OCI-LY7 (cell line): Measurements from ENCODE around the gene IQCE. TPM values are rescaled to one million over a fixed set of nuclear protein-coding genes. Genes with fewer than 3 reads are reported as not detected.

Source experiments
- BruUV-seq: library from RNA; stranded (reverse); fragments of 400-500 nt; replicated peaks from 2 replicates; lab custom pipeline; 2021; lab: Mats Ljungman, UMichigan
- CTCF ChIA-PET: fragments of 300-600 bp; sonication (Branson Sonifier 250); formaldehyde crosslinking; loops from one replicate; lab custom pipeline; 2022; ENCODE audit warnings: antibody characterized with exemption; ENCODE audit not compliant: unreplicated experiment; lab: Charles Lee
- POLR2A ChIA-PET: fragments of 300-600 bp; sonication (Branson Sonifier 250); formaldehyde crosslinking; loops from one replicate; lab custom pipeline; 2022; ENCODE audit warnings: antibody characterized with exemption; lab: Charles Lee
- DNase-seq: peaks from one replicate; pipeline ENCODE4 v3.0.0-alpha.2; 2015; ENCODE audit warnings: low spot score
- H2AFZ ChIP-seq: fragments of 200-600 bp; sonication (generic), shearing (Covaris generic); 2 replicates; pipeline ENCODE4 v1.6.1; 2014; ENCODE audit warnings: mild to moderate bottlenecking, antibody characterized with exemption, low read length, moderate library complexity
- H3K27ac ChIP-seq: fragments of 200-600 bp; sonication (generic); 2 replicates; pipeline ENCODE4 v1.5.1; 2014; ENCODE audit warnings: mixed run types, low read depth, mild to moderate bottlenecking, moderate library complexity, low read length, inconsistent platforms; ENCODE audit not compliant: poor library complexity, severe bottlenecking
- H3K36me3 ChIP-seq: fragments of 200-600 bp; sonication (generic); 2 replicates; pipeline ENCODE4 v1.6.1; 2014; ENCODE audit warnings: mild to moderate bottlenecking, antibody characterized with exemption, low read length, moderate library complexity, mixed read lengths; ENCODE audit not compliant: insufficient read depth
- H3K4me1 ChIP-seq: fragments of 200-600 bp; sonication (generic); 2 replicates; pipeline ENCODE4 v1.5.1; 2014; ENCODE audit warnings: mild to moderate bottlenecking, low read length; ENCODE audit not compliant: insufficient read depth, poor library complexity, severe bottlenecking
- H3K4me2 ChIP-seq: fragments of 200-600 bp; sonication (generic); 2 replicates; pipeline ENCODE4 v1.6.1; 2014; ENCODE audit warnings: mild to moderate bottlenecking, low read length
- H3K4me3 ChIP-seq: fragments of 200-600 bp; sonication (generic); 2 replicates; pipeline ENCODE4 v1.5.1; 2014; ENCODE audit warnings: mild to moderate bottlenecking, low read depth, low read length; ENCODE audit not compliant: poor library complexity, severe bottlenecking
- H3K79me2 ChIP-seq: fragments of 200-600 bp; sonication (generic); 2 replicates; pipeline ENCODE4 v1.6.1; 2016; ENCODE audit warnings: low read depth, mild to moderate bottlenecking, low read length, moderate library complexity, mixed read lengths; ENCODE audit not compliant: insufficient read depth
- H3K9me2 ChIP-seq: fragments of 200-600 bp; sonication (generic); 2 replicates; pipeline ENCODE4 v1.6.1; 2016; ENCODE audit warnings: mild to moderate bottlenecking, low read length, mixed read lengths; ENCODE audit not compliant: insufficient read depth
- H3K9me3 ChIP-seq: fragments of 200-600 bp; sonication (generic); 2 replicates; pipeline ENCODE4 v1.6.1; 2014; ENCODE audit warnings: mild to moderate bottlenecking, mixed run types, low read length, mixed read lengths
- H4K20me1 ChIP-seq: fragments of 200-600 bp; sonication (generic); 2 replicates; pipeline ENCODE4 v1.6.1; 2014; ENCODE audit warnings: mild to moderate bottlenecking, antibody characterized with exemption, low read length, moderate library complexity, mixed read lengths; ENCODE audit not compliant: insufficient read depth
- EZH2phosphoT487 ChIP-seq: fragments of 200-600 bp; sonication (generic); IDR thresholded peaks from 2 replicates; pipeline ENCODE4 v1.6.1; 2018; ENCODE audit warnings: low read depth, borderline replicate concordance, mild to moderate bottlenecking, mixed run types, antibody characterized with exemption, low read length, moderate library complexity, mixed read lengths
- intact Hi-C: fragments of 100-400 bp; cut with micrococcal nuclease; formaldehyde crosslinking; loops from one replicate; pipeline ENCODE4 v1.10.0; 2022; ENCODE audit not compliant: unreplicated experiment
- total RNA-seq, 2 experiments: library from RNA; depleted of rRNA in 1 of 2; stranded (reverse); fragments of >200 nt in 1 of 2; shearing (Covaris generic) in 1 of 2; gene quantifications; 2 replicates each; pipeline ENCODE4 v1.2.3, GENCODE V29; 2014 to 2022
- TF ChIP-seq, protein P1 (sequence below): fragments of 200-600 bp; sonication (generic); conservative IDR thresholded peaks from 2 replicates; pipeline ENCODE4 v1.5.1; 2014; ENCODE audit warnings: mild to moderate bottlenecking, antibody characterized with exemption, low read length, moderate library complexity, mixed read lengths

The IQCE gene
- total RNA-seq, 2 experiments from 2014 or later: 6.2 to 6.6 TPM

DNA sequence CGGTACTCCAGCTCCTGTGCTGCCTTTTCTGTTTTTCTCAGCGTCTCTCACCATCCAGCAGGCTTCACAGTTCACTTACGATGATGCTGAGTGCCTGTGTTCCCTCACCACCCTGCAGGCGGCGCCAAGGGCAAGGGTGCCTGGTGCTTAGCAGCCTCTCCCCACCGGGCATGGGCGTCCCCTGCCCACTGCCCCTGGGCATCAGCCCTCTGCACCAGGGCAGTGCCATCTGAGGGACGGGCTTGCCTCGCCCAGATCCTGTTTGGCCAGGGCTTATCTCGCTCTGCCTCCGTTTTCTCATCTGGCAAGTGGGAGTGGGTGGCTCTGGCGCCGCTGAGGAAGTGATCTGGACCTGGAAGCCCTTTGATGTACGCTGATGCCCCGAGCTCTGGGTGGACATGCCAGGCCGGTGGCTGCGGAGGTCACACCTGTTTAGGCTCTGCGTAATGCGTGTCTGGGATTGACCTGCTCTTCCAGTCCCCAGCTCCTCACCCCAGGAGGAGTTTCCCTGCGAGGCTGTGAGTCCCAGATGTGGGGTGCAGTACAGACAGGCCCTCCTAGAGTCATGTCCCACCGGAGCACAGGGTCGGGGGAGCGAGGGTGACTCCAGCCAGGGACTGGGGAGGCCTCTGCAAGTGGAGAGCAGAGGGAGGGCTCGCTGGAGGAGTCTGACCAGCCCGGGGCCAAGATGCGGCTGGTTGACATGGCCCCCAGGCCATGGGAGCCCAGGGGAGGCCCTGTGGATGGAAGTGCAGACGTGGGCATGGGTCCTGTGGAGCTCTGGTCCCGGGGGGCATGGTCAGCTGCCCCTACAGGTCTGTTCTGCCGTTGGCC is 84.8 kb downstream of the IQCE start:
- TF ChIP-seq EZH2phosphoT487: no peak
- TF ChIP-seq, protein P1, sequence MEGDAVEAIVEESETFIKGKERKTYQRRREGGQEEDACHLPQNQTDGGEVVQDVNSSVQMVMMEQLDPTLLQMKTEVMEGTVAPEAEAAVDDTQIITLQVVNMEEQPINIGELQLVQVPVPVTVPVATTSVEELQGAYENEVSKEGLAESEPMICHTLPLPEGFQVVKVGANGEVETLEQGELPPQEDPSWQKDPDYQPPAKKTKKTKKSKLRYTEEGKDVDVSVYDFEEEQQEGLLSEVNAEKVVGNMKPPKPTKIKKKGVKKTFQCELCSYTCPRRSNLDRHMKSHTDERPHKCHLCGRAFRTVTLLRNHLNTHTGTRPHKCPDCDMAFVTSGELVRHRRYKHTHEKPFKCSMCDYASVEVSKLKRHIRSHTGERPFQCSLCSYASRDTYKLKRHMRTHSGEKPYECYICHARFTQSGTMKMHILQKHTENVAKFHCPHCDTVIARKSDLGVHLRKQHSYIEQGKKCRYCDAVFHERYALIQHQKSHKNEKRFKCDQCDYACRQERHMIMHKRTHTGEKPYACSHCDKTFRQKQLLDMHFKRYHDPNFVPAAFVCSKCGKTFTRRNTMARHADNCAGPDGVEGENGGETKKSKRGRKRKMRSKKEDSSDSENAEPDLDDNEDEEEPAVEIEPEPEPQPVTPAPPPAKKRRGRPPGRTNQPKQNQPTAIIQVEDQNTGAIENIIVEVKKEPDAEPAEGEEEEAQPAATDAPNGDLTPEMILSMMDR: peak; percentile 79
- no peaks in the 10 kb centered on the region for H3K36me3 ChIP-seq
- BruUV-seq: no TSS peak
- CTCF ChIA-PET: interaction anchor here (0.6 to 1.9 kb wide), 7 partner anchors 12 to 228 kb away, joined by 3 to 10 read pairs (median 4); partner anchors contain the start of gene TTYH3
- H3K79me2 ChIP-seq: no peaks in the 10 kb centered on the region
- H2AFZ ChIP-seq: no peak overlapping the region
- no peaks in the 10 kb centered on the region for H4K20me1 ChIP-seq
- H3K4me2 ChIP-seq: peak overlapping the region; percentile 90; the same call in 1 of the 2 replicates
- no peaks in the 10 kb centered on the region for H3K9me2 ChIP-seq
- peaks cover 64% of the 10 kb centered on the region for H3K4me1 ChIP-seq
- DNase-seq: peak; percentile 78
- no peaks in the 10 kb centered on the region for H3K9me3 ChIP-seq
- POLR2A ChIA-PET: interaction anchor here (1.8 kb wide), 1 partner anchor 67 kb away, joined by 9 read pairs; no protein-coding TSS in a partner anchor
- H3K4me3 ChIP-seq: no peak overlapping the region
- intact Hi-C loops: loop anchor here (2.0 kb wide), 2 partner anchors 31 to 65 kb away; no protein-coding TSS in a partner anchor
- peak overlapping the region; percentile 90 for H3K27ac ChIP-seq

GRCh38 chr7:2644220-2644561 is 85.4 kb downstream of the IQCE start:
- ChIA-PET CTCF (interaction anchor here (0.6 to 1.9 kb wide), 5 partner anchors 13 to 229 kb away, joined by 3 to 10 read pairs (median 5); partner anchors contain the start of gene TTYH3), POLR2A (interaction anchor here (1.0 to 2.1 kb wide), 3 partner anchors 8 to 67 kb away, joined by 3 to 13 read pairs (median 9); partner anchors contain the start of gene TTYH3)
- Histone ChIP-seq H3K4me1 (peaks cover 64% of the 10 kb centered on the region), H3K4me3 (no peak overlapping the region), H3K9me2 (no peaks in the 10 kb centered on the region), H3K9me3 (no peaks in the 10 kb centered on the region), H4K20me1 (no peaks in the 10 kb centered on the region), H3K27ac (peak overlapping the region; percentile 90), H2AFZ (no peak overlapping the region), H3K36me3 (no peaks in the 10 kb centered on the region), H3K79me2 (no peaks in the 10 kb centered on the region), H3K4me2 (peak overlapping the region; percentile 90)
- DNase-seq: no peak
- TF ChIP-seq, protein P1: no peak
- TF ChIP-seq EZH2phosphoT487: no peak
- intact Hi-C loops: loop anchor here (2.0 kb wide), 2 partner anchors 31 to 65 kb away; no protein-coding TSS in a partner anchor
- no TSS peak for BruUV-seq
